Astrocyte (in vitro differentiated cells and primary cell): Measurements from ENCODE around the gene RECQL5. TPM values are rescaled to one million over a fixed set of nuclear protein-coding genes. Genes with fewer than 3 reads are reported as not detected.

Source experiments
- total RNA-seq: library from RNA; stranded (reverse); gene quantifications from 2 replicates; pipeline ENCODE4 v1.2.1, GENCODE V29; 2021

RECQL5 gene
- total RNA-seq, 1 donor from 2014 or later = 25.9 TPM

Other genes starting within 250 kb of the RECQL5 start
- gene TMEM94, start 210.5 kb downstream of the RECQL5 start, total RNA-seq = 52.4 and 54.5 TPM in 2 replicates
- 16.9 and 22.8 TPM in 2 replicates for gene CASKIN2, start 151.6 kb downstream of the RECQL5 start, total RNA-seq
- 15.1 and 16.5 TPM in 2 replicates for gene TSEN54, start 150.6 kb downstream of the RECQL5 start, total RNA-seq
- gene LLGL2, start 141.5 kb downstream of the RECQL5 start, total RNA-seq = 6.9 and 14.8 TPM in 2 replicates
- 3.5 and 6.2 TPM in 2 replicates for gene MYO15B, start 79.4 kb downstream of the RECQL5 start, total RNA-seq
- gene SMIM5, start 33.7 kb downstream of the RECQL5 start, total RNA-seq = 0.07 TPM in 1 of 2 replicates, not detected in the other
- gene SAP30BP, start 184 bp upstream of the RECQL5 start, total RNA-seq = 98.1 and 99.2 TPM in 2 replicates
- gene ITGB4, start 54.3 kb upstream of the RECQL5 start, total RNA-seq = 2.1 and 6.6 TPM in 2 replicates
- gene GALK1, start 98.0 kb upstream of the RECQL5 start, total RNA-seq = 22.6 and 31.1 TPM in 2 replicates
- gene UNK, start 117.7 kb upstream of the RECQL5 start, total RNA-seq = 14.9 and 16.7 TPM in 2 replicates
- 2.5 and 2.7 TPM in 2 replicates for gene UNC13D, start 177.2 kb upstream of the RECQL5 start, total RNA-seq
- 65.6 and 72.6 TPM in 2 replicates for gene WBP2, start 188.2 kb upstream of the RECQL5 start, total RNA-seq
- gene TRIM47, start 211.4 kb upstream of the RECQL5 start, total RNA-seq = 5.6 and 5.9 TPM in 2 replicates
- gene TRIM65, start 229.8 kb upstream of the RECQL5 start, total RNA-seq = 15.4 and 20.1 TPM in 2 replicates
- gene MRPL38, start 237.7 kb upstream of the RECQL5 start, total RNA-seq = 58.9 and 65.6 TPM in 2 replicates